Fibroblast of the aortic adventitia (primary cell): Measurements from ENCODE around the gene TARBP2. TPM values are rescaled to one million over a fixed set of nuclear protein-coding genes. Genes with fewer than 3 reads are reported as not detected.

Experiments used
- DNase-seq: peaks from one replicate; pipeline ENCODE4 v3.0.0-alpha.2; 2010; ENCODE audit warnings: low read depth
- H3K4me3 ChIP-seq: 2 replicates; pipeline ENCODE4 v1.5.1; 2011; ENCODE audit warnings: low read depth, mild to moderate bottlenecking, control low read depth, low read length, moderate library complexity
- CTCF ChIP-seq: IDR thresholded peaks from 2 replicates; pipeline ENCODE4 v1.5.1; 2011; ENCODE audit warnings: mild to moderate bottlenecking, low read length, control low read depth, inconsistent platforms; ENCODE audit not compliant: insufficient read depth
- total RNA-seq: library from RNA; depleted of rRNA; stranded (reverse); fragments of >200 nt; gene quantifications from 2 replicates; pipeline ENCODE4 v1.2.3, GENCODE V29; 2012; ENCODE audit warnings: low replicate concordance

Gene TARBP2
- total RNA-seq, 1 donor = 32.4 TPM

GRCh38 chr12:53504004-53504920, 3.2 kb downstream of the TARBP2 start:
- no peak overlapping the region for H3K4me3 ChIP-seq
- no peak for DNase-seq
- TF ChIP-seq CTCF = peak; percentile 9

- no peak overlapping the region for H3K4me3 ChIP-seq
- DNase-seq = peak; percentile 69
- no peak for TF ChIP-seq CTCF
Measured at GRCh38 chr12:53505086-53505485, 4.0 kb downstream of the TARBP2 start.

GRCh38 chr12:53505555-53506449, 4.7 kb downstream of the TARBP2 start:
- peak; percentile 34 for DNase-seq

GRCh38 chr12:53506450-53506785, 5.3 kb downstream of the TARBP2 start:
- TF ChIP-seq CTCF = no peak
- no peak overlapping the region for H3K4me3 ChIP-seq
- DNase-seq = no peak

More at GRCh38 chr12:53505555-53506449, 4.7 kb downstream of the TARBP2 start:
- H3K4me3 ChIP-seq = no peak overlapping the region
- no peak for TF ChIP-seq CTCF

GRCh38 chr12:53506881-53507602, 6.0 kb downstream of the TARBP2 start, which contains the start of gene NPFF:
TSS of gene NPFF (minus strand) at chr12:53507484. CDS start at chr12:53507474, 10 bp downstream.
- TF ChIP-seq CTCF = no peak
- DNase-seq = no peak
- no peak within 1 kb of the TSS for H3K4me3 ChIP-seq

GRCh38 chr12:53507603-53507885, 6.5 kb downstream of the TARBP2 start:
- TF ChIP-seq CTCF = no peak
- DNase-seq = no peak
- H3K4me3 ChIP-seq = no peak overlapping the region
